CD4-positive, alpha-beta T cell treated with Interleukin-6 at 100 ng/mL for 8 hours (primary cell): ENCODE measurements around the gene RAPGEF2.
A peak's percentile ranks its signal among the peaks of the same experiment; 100 is the strongest.
"Not testable (repeated sequence)": the region's sequence is repeated elsewhere in the genome, so short reads cannot be mapped to it uniquely, and the experiment has no call there.

Experiments used
- DNase-seq: peaks from one replicate; pipeline ENCODE4 v3.0.0-alpha.2; 2020; ENCODE audit warnings: mixed read lengths, low spot score

The RAPGEF2 gene

GRCh38 chr4:159102622-159103383 lies at the start of gene RAPGEF2:
RAPGEF2 (plus strand) TSS chr4:159103079; CDS start chr4:159104163, 1,084 bp downstream.
- peak; percentile 88 for DNase-seq

GRCh38 chr4:159055833-159056232 lies 47.0 kb upstream of the RAPGEF2 start:
- no peak for DNase-seq

GRCh38 chr4:159060161-159060560 lies 42.7 kb upstream of the RAPGEF2 start:
- no peak for DNase-seq

GRCh38 chr4:159062381-159062780 lies 40.5 kb upstream of the RAPGEF2 start:
- no peak for DNase-seq

- DNase-seq = no peak
These were observed 37.2 kb upstream of the RAPGEF2 start for GRCh38 chr4:159065513-159066240.

GRCh38 chr4:159068139-159068538 lies 34.7 kb upstream of the RAPGEF2 start:
- not testable (repeated sequence) for DNase-seq

GRCh38 chr4:159069922-159070321 lies 33.0 kb upstream of the RAPGEF2 start:
- no peak for DNase-seq

GRCh38 chr4:159070742-159071141 lies 32.1 kb upstream of the RAPGEF2 start:
- DNase-seq = no peak

- DNase-seq = no peak
These were observed 31.5 kb upstream of the RAPGEF2 start for GRCh38 chr4:159071178-159071968.

GRCh38 chr4:159071969-159072765 lies 30.7 kb upstream of the RAPGEF2 start:
- DNase-seq = no peak

- DNase-seq = no peak
These were observed 27.3 kb upstream of the RAPGEF2 start for GRCh38 chr4:159075531-159075932.

- not testable (repeated sequence) for DNase-seq
These were observed 25.9 kb upstream of the RAPGEF2 start for GRCh38 chr4:159077018-159077417.

GRCh38 chr4:159077702-159078495 lies 25.0 kb upstream of the RAPGEF2 start:
- DNase-seq = no peak

GRCh38 chr4:159079074-159079473 lies 23.8 kb upstream of the RAPGEF2 start:
- DNase-seq = no peak

- DNase-seq = no peak
These were observed 16.3 kb upstream of the RAPGEF2 start for GRCh38 chr4:159086606-159087005.

- DNase-seq = no peak
These were observed 12.6 kb upstream of the RAPGEF2 start for GRCh38 chr4:159090255-159090654.

- DNase-seq = not testable (repeated sequence)
These were observed 8.7 kb upstream of the RAPGEF2 start for GRCh38 chr4:159094156-159094555.

- DNase-seq = no peak
These were observed 6.4 kb upstream of the RAPGEF2 start for GRCh38 chr4:159096434-159096833.

GRCh38 chr4:159097144-159097543 lies 5.7 kb upstream of the RAPGEF2 start:
- no peak for DNase-seq

- no peak for DNase-seq
These were observed 5.1 kb upstream of the RAPGEF2 start for GRCh38 chr4:159097785-159098184.
